K562 (cell line): ENCODE measurements around the gene LHX5. TPM values are rescaled to one million over a fixed set of nuclear protein-coding genes. Genes with fewer than 3 reads are reported as not detected.
A peak's percentile ranks its signal among the peaks of the same experiment; 100 is the strongest.

Source experiments
- ATAC-seq: fragments of 200-7000 bp; cut with Tn5 transposase; 3 replicates; pipeline ENCODE4 v1.9.1; 2020; ENCODE audit warnings: moderate library complexity
- BruUV-seq: library from RNA; stranded (reverse); fragments of 400-500 nt; replicated peaks from 2 replicates; lab custom pipeline; 2021; lab: Mats Ljungman, UMichigan
- CTCF ChIA-PET: fragments of 300-600 bp; formaldehyde crosslinking; extraction: SDS; loops from one replicate; lab custom pipeline; 2021; ENCODE audit warnings: low intra/inter-chr PET ratio; lab: Yijun Ruan, JAX
- POLR2A ChIA-PET: fragments of 300-600, 350-650 bp; sonication (Branson Sonifier 250); formaldehyde crosslinking; extraction: SDS; loops from one replicate; lab custom pipeline; 2021; ENCODE audit warnings: antibody characterized with exemption, inconsistent platforms; lab: Yijun Ruan, JAX
- DNase-seq, 4 experiments: peaks; one replicate each; pipeline versions ENCODE4 v3.0.0 to v3.0.0-alpha.2; 2011 to 2018; ENCODE audit warnings: low spot score in 3 of 4, mixed read lengths in 3 of 4; ENCODE audit errors: extremely low read depth in 1 of 4
- FAIRE-seq: peaks from 2 replicates; lab custom pipeline; 2011; peaks lifted over from hg19 to GRCh38; lab: Jason Lieb, UNC
- H2AFZ ChIP-seq: 2 replicates; pipeline ENCODE4 v1.6.0; 2011; ENCODE audit warnings: low read depth, low read length, control low read depth, inconsistent platforms
- H3K27ac ChIP-seq: fragments of 200-600 bp; 3 replicates; pipeline ENCODE4 v1.8.0; 2011; ENCODE audit warnings: low read depth, mild to moderate bottlenecking, control low read depth, inconsistent platforms, low read length, moderate library complexity, mixed read lengths; ENCODE audit errors: extremely low read depth
- H3K27me3 ChIP-seq, 2 experiments: fragments of 300-600 bp in 1 of 2; 2 replicates in 1 of 2; 3 replicates in 1 of 2; pipeline versions ENCODE4 v1.6.0 to v1.8.0; 2011; ENCODE audit warnings: inconsistent platforms in 2 of 2, low read length in 2 of 2, mild to moderate bottlenecking in 1 of 2, mixed read lengths in 1 of 2, moderate library complexity in 1 of 2; ENCODE audit not compliant: control insufficient read depth in 2 of 2, insufficient read depth in 2 of 2
- H3K36me3 ChIP-seq: fragments of 300-600 bp; 3 replicates; pipeline ENCODE4 v1.8.0; 2011; ENCODE audit warnings: mild to moderate bottlenecking, low read length, inconsistent platforms; ENCODE audit not compliant: control insufficient read depth, insufficient read depth
- H3K4me1 ChIP-seq, 2 experiments: fragments of 200-600 bp in 1 of 2; replicated peaks in 1 of 2; 2 replicates in 1 of 2; 3 replicates in 1 of 2; pipeline versions ENCODE4 v1.5.1 to v1.8.0; 2011; ENCODE audit warnings: inconsistent platforms in 2 of 2, low read length in 2 of 2, mild to moderate bottlenecking in 1 of 2, mixed read lengths in 1 of 2, moderate library complexity in 1 of 2; ENCODE audit not compliant: control insufficient read depth in 2 of 2, insufficient read depth in 2 of 2
- H3K4me2 ChIP-seq: 2 replicates; pipeline ENCODE4 v1.6.1; 2011; ENCODE audit warnings: low read length, control low read depth, inconsistent platforms, mixed read lengths; ENCODE audit not compliant: insufficient read depth
- H3K4me3 ChIP-seq: fragments of 200-600 bp; sonication (generic), shearing (Covaris generic); 2 replicates; pipeline ENCODE4 v1.5.1; 2016; ENCODE audit warnings: control low read depth, inconsistent platforms
- H3K79me2 ChIP-seq: fragments of 200-600 bp; 3 replicates; pipeline ENCODE4 v1.8.0; 2011; ENCODE audit warnings: low read length, inconsistent platforms; ENCODE audit not compliant: control insufficient read depth, insufficient read depth
- H3K9ac ChIP-seq, 2 experiments: 2 replicates each; pipeline versions ENCODE4 v1.6.0 to v1.6.1; 2011; ENCODE audit warnings: low read depth in 2 of 2, low read length in 2 of 2, control low read depth in 1 of 2, inconsistent platforms in 1 of 2, mild to moderate bottlenecking in 1 of 2, mixed read lengths in 1 of 2; ENCODE audit not compliant: insufficient read depth in 1 of 2
- H3K9me1 ChIP-seq: one replicate; pipeline ENCODE4 v1.6.0; 2011; ENCODE audit warnings: inconsistent platforms, mild to moderate bottlenecking, low read length, moderate library complexity; ENCODE audit not compliant: control insufficient read depth, insufficient read depth
- H3K9me3 ChIP-seq: replicated peaks from 2 replicates; pipeline ENCODE4 v1.5.1; 2011; ENCODE audit warnings: low read depth, low read length, inconsistent platforms; ENCODE audit not compliant: control insufficient read depth, insufficient read depth
- H4K20me1 ChIP-seq: replicated peaks from 2 replicates; pipeline ENCODE4 v1.6.1; 2011; ENCODE audit warnings: low read length, inconsistent platforms, mixed read lengths; ENCODE audit not compliant: control insufficient read depth, insufficient read depth
- ADNP ChIP-seq: fragments of 200-800 bp; sonication (Bioruptor generic); IDR thresholded peaks from 2 replicates; pipeline ENCODE4 v1.6.1; 2016; ENCODE audit warnings: missing genetic modification characterization, missing compliant biosample characterization
- BCOR ChIP-seq: fragments of 450-650 bp; IDR thresholded peaks from 2 replicates; pipeline ENCODE4 v1.6.1; 2016
- BHLHE40 ChIP-seq: IDR thresholded peaks from 2 replicates; pipeline ENCODE4 v1.6.1; 2011; ENCODE audit warnings: low read length, improper control_type of control experiment
- DLX4 ChIP-seq: fragments of 250-450 bp; sonication (Bioruptor Pico); IDR thresholded peaks from 2 replicates; pipeline ENCODE4 v1.6.1; 2021; ENCODE audit warnings: mild to moderate bottlenecking
- FOXA3 ChIP-seq, 2 experiments: fragments of 450-650 bp in 1 of 2; sonication (generic) in 1 of 2; formaldehyde crosslinking; IDR thresholded peaks in 1 of 2; conservative IDR thresholded peaks in 1 of 2; 2 replicates each; pipeline versions ENCODE4 v1.4.0 to v1.8.0; 2020 to 2022; ENCODE audit warnings: mild to moderate bottlenecking in 2 of 2, missing genetic modification reagents in 1 of 2
- FUS ChIP-seq: fragments of 200-400 bp; formaldehyde crosslinking; optimal IDR thresholded peaks from 2 replicates; pipeline ENCODE3; 2017; ENCODE audit warnings: low read depth, low read length
- GABPB1 ChIP-seq: sonication (generic); formaldehyde crosslinking; IDR thresholded peaks from 2 replicates; pipeline ENCODE4 v1.8.0; 2022; ENCODE audit warnings: mild to moderate bottlenecking, missing genetic modification reagents
- HCFC1 ChIP-seq: IDR thresholded peaks from 2 replicates; pipeline ENCODE4 v1.6.1; 2012; ENCODE audit warnings: low read depth, low read length, improper control_type of control experiment
- KDM1A ChIP-seq, 2 experiments: fragments of 450-650 bp; IDR thresholded peaks; 2 replicates each; pipeline ENCODE4 v1.6.1; 2016; ENCODE audit warnings: mild to moderate bottlenecking in 2 of 2
- MAX ChIP-seq: sonication (generic); formaldehyde crosslinking; IDR thresholded peaks from 2 replicates; pipeline ENCODE4 v1.9.0; 2022; ENCODE audit warnings: mild to moderate bottlenecking, missing genetic modification reagents
- MCM5 ChIP-seq: fragments of 450-650 bp; IDR thresholded peaks from 2 replicates; pipeline ENCODE4 v1.6.1; 2016; ENCODE audit warnings: low read depth
- PHF20 ChIP-seq: fragments of 450-650 bp; IDR thresholded peaks from 2 replicates; pipeline ENCODE4 v1.6.1; 2018; ENCODE audit not compliant: partially characterized antibody
- PHF8 ChIP-seq: fragments of 200-600 bp; sonication (generic); IDR thresholded peaks from 2 replicates; pipeline ENCODE4 v1.6.1; 2012; ENCODE audit warnings: mixed run types, mild to moderate bottlenecking, inconsistent platforms, low read length, moderate library complexity, borderline replicate concordance
- PTRF ChIP-seq: fragments of 450-650 bp; IDR thresholded peaks from 2 replicates; pipeline ENCODE4 v1.6.1; 2016; ENCODE audit warnings: mild to moderate bottlenecking, missing genetic modification characterization, missing compliant biosample characterization
- RBBP5 ChIP-seq: fragments of 200-600 bp; sonication (generic); IDR thresholded peaks from 2 replicates; pipeline ENCODE4 v1.6.1; 2012; ENCODE audit warnings: borderline replicate concordance, mild to moderate bottlenecking, low read length, control low read depth, inconsistent platforms; ENCODE audit not compliant: insufficient read depth, poor library complexity, severe bottlenecking
- SFPQ ChIP-seq: fragments of 200-400 bp; formaldehyde crosslinking; IDR thresholded peaks from 2 replicates; pipeline ENCODE4 v1.6.1; 2017; ENCODE audit warnings: mild to moderate bottlenecking, low read depth, low read length, moderate library complexity
- SOX6 ChIP-seq: fragments of 450-650 bp; IDR thresholded peaks from 2 replicates; pipeline ENCODE4 v1.6.1; 2014; ENCODE audit warnings: mild to moderate bottlenecking
- STAT5B ChIP-seq: fragments of 250-450 bp; sonication (Bioruptor Pico); IDR thresholded peaks from 2 replicates; pipeline ENCODE4 v1.8.0; 2021; ENCODE audit warnings: mild to moderate bottlenecking, inconsistent platforms
- ZFP36 ChIP-seq: fragments of 150-350 bp; IDR thresholded peaks from 2 replicates; pipeline ENCODE4 v1.6.1; 2018; ENCODE audit warnings: low read length, low read depth; ENCODE audit not compliant: partially characterized antibody
- ZFX ChIP-seq: sonication (generic); formaldehyde crosslinking; IDR thresholded peaks from 2 replicates; pipeline ENCODE4 v1.8.0; 2022; ENCODE audit warnings: mild to moderate bottlenecking, missing genetic modification reagents, moderate library complexity
- ZKSCAN3 ChIP-seq: fragments of 250-450 bp; sonication (Bioruptor Pico); IDR thresholded peaks from 2 replicates; pipeline ENCODE4 v1.4.0; 2020
- ZNF134 ChIP-seq: fragments of 250-450 bp; sonication (Bioruptor Pico); conservative IDR thresholded peaks from 2 replicates; pipeline ENCODE4 v1.4.0; 2020
- ZNF778 ChIP-seq: fragments of 450-650 bp; formaldehyde crosslinking; IDR thresholded peaks from 2 replicates; pipeline ENCODE4 v1.4.0; 2020; ENCODE audit warnings: mild to moderate bottlenecking, moderate library complexity
- ZSCAN29 ChIP-seq: fragments of 450-650 bp; IDR thresholded peaks from 2 replicates; pipeline ENCODE4 v1.6.1; 2017
- WGBS: fragments of 100-300 bp; shearing (Covaris generic); methylation state at CpG from one replicate; pipeline ENCODE4 v1.1.6; 2016; ENCODE audit warnings: low coverage, mixed read lengths; ENCODE audit not compliant: insufficient coverage; ENCODE audit errors: missing lambda C conversion rate; 5-methylcytosine and 5-hydroxymethylcytosine counted together
- in situ Hi-C: fragments of 300-500 bp; cut with MboI; formaldehyde crosslinking; loops from 4 replicates; pipeline ENCODE4 v1.15.0; 2018; ENCODE audit warnings: inconsistent platforms, mixed read lengths
- intact Hi-C: fragments of 100-400 bp; cut with micrococcal nuclease; formaldehyde crosslinking; loops from 2 replicates; pipeline ENCODE4 v1.14.2; 2022
- polyA plus RNA-seq, 8 experiments: library from polyadenylated mRNA; depleted of rRNA in 4 of 8; stranded (reverse) in 5 of 8; unstranded in 3 of 8; fragments of >200 nt; fragmentation: Nextera tagmentation in 2 of 8; fragmentation: Illumina TruSeq in 1 of 8; extraction: Ambion mirVana in 2 of 8; extraction: Trizol in 1 of 8; gene quantifications; 2 replicates each; pipeline versions ENCODE4 v1.2.1 to v1.2.3, GENCODE V29; 2011 to 2014; ENCODE audit warnings: inconsistent platforms in 1 of 8, missing spikeins in 1 of 8
- total RNA-seq, 7 experiments: library from RNA; depleted of rRNA in 6 of 7; stranded (reverse); fragments of >200 nt in 6 of 7; fragmentation: Illumina TruSeq in 2 of 7; extraction: Trizol in 2 of 7; gene quantifications; 2 replicates each; pipeline versions ENCODE4 v1.2.1 to v1.2.3, GENCODE V29; 2011 to 2021; ENCODE audit warnings: low replicate concordance in 1 of 7

The LHX5 gene
- total and polyA plus RNA-seq, 9 of the 15 experiments (the other 6 are each of a cell fraction or from before 2014, with no cell fraction given): 0.04 to 0.17 (median 0.05) TPM; not detected in 6

GRCh38 chr12:113414519-113415038, 57.1 kb downstream of the LHX5 start:
- no peak overlapping the region for H3K9ac ChIP-seq
- intact Hi-C loops: no loop called here
- H3K9me3 ChIP-seq: no peaks in the 10 kb centered on the region
- H3K27me3 ChIP-seq: no peaks in the 10 kb centered on the region
- ChIA-PET POLR2A (interaction anchor here (0.6 to 1.1 kb wide), 5 partner anchors 11 to 211 kb away, joined by 3 to 5 read pairs (median 4); no protein-coding TSS in a partner anchor), CTCF (no interaction called here)
- H3K4me1 ChIP-seq: peaks cover 11 to 17% of the 10 kb centered on the region in 2 experiments
- H4K20me1 ChIP-seq: no peaks in the 10 kb centered on the region
- WGBS: 74% methylated on average over 9 of the region's 9 CpGs
- H3K79me2 ChIP-seq: no peaks in the 10 kb centered on the region
- BruUV-seq: no TSS peak
- no peaks in the 10 kb centered on the region for H3K36me3 ChIP-seq
- no peak for ATAC-seq
- no peak overlapping the region for H2AFZ ChIP-seq
- no peak for FAIRE-seq
- no peak overlapping the region for H3K4me3 ChIP-seq
- H3K27ac ChIP-seq: no peak overlapping the region
- H3K9me1 ChIP-seq: no peaks in the 10 kb centered on the region
- in situ Hi-C loops: loop anchor here (25.0 kb wide), 1 partner anchor 227 kb away; the partner anchor contains the start of genes DDX54 and RITA1
- no peak overlapping the region for H3K4me2 ChIP-seq
- DNase-seq: no peak
- TF ChIP-seq MAX (CRISPR knock-in tag) (no peak), BCOR (peak; percentile 76; the same call in 1 of the 2 replicates), RBBP5 (no peak), SFPQ (no peak), DLX4 (CRISPR knock-in tag) (no peak), ZKSCAN3 (CRISPR knock-in tag) (no peak), ZNF134 (CRISPR knock-in tag) (no peak), STAT5B (CRISPR knock-in tag) (no peak), ZFP36 (peak; percentile 35), KDM1A (IDR thresholded peaks at IDR 0.05) (0 out of 4 replicates have a peak, but pooled peaks of 1 of the 2 experiments have one; percentile 17), PHF20 (no peak), FOXA3 (CRISPR knock-in tag; conservative IDR thresholded peaks at IDR 0.05 in 1 of 2, IDR thresholded peaks at IDR 0.05 in 1 of 2) (no peak), MCM5 (no peak), ADNP (tag) (peak; percentile 38), HCFC1 (no peak), SOX6 (no peak), PHF8 (no peak), ZNF778 (no peak), BHLHE40 (no peak), ZSCAN29 (no peak), FUS (no peak), PTRF (tag) (no peak), GABPB1 (CRISPR knock-in tag) (no peak), ZFX (CRISPR knock-in tag) (no peak)
